NCI-H82 (cell line): ENCODE data around the gene CHST15.
"Not testable (repeated sequence)": the region's sequence is repeated elsewhere in the genome, so short reads cannot be mapped to it uniquely, and the experiment has no call there.

Experiments
- DNase-seq: peaks from one replicate; lab custom pipeline; 2025; lab: John Stamatoyannopoulos, UW

Gene CHST15

DNA sequence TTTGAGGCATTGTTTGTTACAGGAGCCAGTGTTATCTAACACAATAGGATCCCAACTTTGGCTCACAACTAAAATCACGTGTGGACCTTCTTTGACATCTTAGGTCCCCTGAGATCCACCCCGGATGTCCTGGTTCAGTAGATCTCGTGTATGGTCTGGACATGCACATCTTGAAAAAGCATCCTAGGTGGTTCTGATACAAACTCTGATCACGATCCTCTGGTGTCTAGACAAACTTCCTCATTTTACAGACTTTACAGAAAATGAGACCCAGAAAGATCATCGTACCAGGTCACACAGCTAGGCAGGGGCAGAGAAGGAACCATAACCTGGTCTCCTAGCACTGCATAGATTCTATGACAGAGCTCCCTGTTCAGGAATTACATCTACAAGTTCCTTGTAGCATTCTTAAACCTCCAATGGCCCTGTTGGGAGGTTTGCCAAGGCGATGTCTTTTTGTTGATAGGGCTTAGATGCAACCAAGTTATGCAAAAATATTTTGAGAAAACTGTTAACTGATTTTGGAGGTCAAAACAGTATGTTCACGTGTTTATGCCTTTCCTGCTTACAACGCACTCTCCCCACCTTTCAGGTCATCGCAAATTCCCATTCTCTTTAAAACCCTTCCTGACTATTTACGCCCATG lies 30.8 kb upstream of the CHST15 start:
- DNase-seq, result no peak

DNA sequence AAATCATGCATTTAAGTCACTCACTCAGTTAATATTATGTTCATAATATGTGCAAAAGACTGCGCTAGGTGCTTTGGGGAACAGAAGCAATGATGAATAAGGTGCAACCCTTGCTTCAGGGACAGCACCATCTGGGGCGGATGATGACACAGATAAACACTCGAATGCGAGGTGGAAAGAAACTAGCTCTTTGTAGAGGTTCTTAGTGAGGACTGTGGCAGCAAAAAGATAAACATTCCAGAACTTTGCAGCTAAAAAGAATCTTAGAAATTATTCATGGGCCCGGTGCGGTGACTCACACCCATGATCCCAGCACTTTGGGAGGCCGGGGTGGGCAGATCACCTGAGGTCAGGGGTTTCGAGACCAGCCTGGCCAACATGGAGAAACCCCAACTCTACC lies 29.8 kb upstream of the CHST15 start:
- DNase-seq, result no peak

GRCh38 chr10:124122211-124122610 lies 28.8 kb upstream of the CHST15 start:
- no peak for DNase-seq

GRCh38 chr10:124120410-124121061 lies 27.1 kb upstream of the CHST15 start:
- no peak for DNase-seq

GRCh38 chr10:124119946-124120345 lies 26.5 kb upstream of the CHST15 start:
- DNase-seq, result no peak

- DNase-seq, result no peak
Observed at GRCh38 chr10:124119216-124119615, 25.8 kb upstream of the CHST15 start.

DNA sequence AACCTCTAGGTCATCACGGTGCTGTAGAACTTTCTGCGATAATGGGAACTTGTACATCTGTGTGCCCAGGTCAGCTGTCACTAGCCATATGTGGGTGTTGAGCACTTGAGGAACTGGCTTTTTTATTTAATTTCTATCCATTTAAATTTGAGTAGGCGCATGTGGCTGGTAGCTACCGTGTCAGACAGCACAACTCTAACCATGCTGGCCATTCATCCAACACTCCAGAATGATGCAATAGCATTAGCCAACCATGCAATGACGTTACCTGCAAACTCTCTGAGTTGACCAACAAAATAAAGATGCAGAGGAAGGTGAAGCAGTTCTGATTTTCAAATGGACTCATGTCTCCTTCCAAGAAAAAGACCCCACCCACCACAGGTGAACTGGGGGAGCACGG lies 24.4 kb upstream of the CHST15 start:
- no peak for DNase-seq

GRCh38 chr10:124117511-124117785 lies 24.1 kb upstream of the CHST15 start:
- DNase-seq, result no peak

DNA sequence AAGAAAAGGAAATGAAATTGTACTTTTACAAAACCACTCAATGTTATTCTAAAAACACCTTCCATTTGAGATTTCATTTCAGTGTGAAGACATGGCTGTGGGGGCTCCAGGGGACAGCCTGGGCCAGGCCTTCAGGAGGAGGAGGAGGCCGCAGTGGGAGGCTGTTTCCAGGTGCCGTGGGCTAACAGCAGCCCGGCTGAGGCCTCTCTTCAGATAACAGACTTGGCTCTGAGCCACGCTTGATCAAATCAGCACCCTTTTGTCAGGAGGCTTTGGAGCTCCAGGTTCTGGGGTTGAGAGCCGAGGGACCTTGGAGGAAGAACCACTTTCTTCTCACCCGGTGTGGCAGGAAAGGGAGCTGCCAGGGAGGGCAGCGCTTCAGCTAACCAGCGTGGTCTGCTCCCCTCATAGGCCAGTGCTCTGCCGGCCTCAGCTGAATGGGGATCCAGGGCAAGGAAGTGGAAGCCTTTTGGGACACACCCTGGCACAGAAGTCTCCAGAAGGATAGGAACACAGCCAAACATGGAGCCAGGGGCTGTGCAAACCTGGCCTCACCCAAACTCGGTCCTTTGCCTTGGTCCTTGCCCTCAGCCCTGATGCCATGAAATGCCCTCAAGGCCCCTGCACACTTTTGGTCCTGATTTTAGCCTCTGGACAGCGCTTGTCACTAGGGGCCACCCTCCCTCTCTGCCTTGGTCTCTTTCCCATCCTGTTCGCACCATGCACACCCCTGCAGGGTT lies 23.5 kb upstream of the CHST15 start:
- DNase-seq, result no peak

- DNase-seq, result no peak
Observed at GRCh38 chr10:124114696-124115095, 21.3 kb upstream of the CHST15 start.

- DNase-seq, result no peak
Observed at GRCh38 chr10:124112891-124113580, 19.6 kb upstream of the CHST15 start.

GRCh38 chr10:124110882-124111281 lies 17.5 kb upstream of the CHST15 start:
- no peak for DNase-seq

GRCh38 chr10:124109261-124109660 lies 15.9 kb upstream of the CHST15 start:
- no peak for DNase-seq

DNA sequence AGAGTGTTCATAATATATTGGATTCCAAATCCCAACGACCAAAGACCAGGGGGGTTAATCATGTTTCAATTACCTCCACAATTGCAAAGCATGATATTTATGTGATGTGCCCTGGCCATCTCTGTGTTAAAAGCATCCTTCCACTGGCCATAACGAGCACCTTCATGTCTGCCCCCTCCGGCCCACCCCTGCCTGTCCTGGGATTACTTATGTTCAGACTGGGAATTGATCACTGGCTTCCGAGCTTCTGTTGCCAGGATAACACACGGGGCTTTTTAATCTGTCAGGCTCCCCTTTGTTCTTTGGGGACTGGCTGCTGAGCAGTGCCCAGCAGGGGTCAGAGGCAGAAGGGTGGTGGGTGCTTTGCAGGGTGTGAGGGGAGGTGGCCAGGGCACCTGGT lies 13.7 kb upstream of the CHST15 start:
- DNase-seq, result no peak

- no peak for DNase-seq
Observed at GRCh38 chr10:124106241-124106879, 13.0 kb upstream of the CHST15 start.

DNA sequence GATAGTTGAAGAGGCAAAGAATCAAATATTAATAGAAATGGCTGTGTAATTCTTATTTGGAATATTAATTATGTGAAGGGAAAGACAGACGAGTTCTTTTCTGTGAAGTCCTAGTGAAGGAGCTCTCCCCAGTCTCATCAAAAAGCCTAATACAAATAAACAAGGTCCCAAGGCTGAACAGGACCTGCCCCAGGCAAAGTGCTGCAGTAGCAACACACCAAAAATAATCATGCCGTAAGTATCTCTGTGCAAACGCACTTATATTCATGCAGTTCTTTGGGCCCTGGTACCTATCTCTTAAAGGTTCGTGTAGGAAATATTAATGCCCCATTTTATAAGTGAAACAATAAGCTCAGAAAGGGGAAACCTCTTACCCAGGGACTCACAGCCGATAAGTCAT lies 12.2 kb upstream of the CHST15 start:
- DNase-seq, result no peak

- no peak for DNase-seq
Observed at GRCh38 chr10:124105045-124105444, 11.6 kb upstream of the CHST15 start.

- DNase-seq, result no peak
Observed at GRCh38 chr10:124104011-124104627, 10.7 kb upstream of the CHST15 start.

- no peak for DNase-seq
Observed at GRCh38 chr10:124101351-124101750, 8.0 kb upstream of the CHST15 start.

DNA sequence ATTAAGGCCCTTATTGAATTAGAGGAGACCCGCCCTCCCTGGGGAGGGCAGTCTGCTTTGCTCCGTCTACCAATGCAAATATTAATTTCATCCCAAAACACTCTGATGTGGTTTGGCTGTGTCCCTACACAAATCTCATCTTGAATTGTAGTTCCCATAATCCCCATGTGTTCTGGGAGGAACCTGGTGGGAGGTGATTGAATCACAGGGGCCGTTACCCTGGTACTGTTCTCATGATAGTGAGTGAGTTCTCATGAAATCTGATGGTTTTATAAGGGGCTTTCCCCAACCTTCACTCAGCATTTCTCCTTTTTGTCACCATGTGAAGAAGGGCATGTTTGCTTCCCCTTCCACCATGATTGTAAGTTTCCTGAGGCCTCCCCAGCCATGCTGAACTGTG lies 7.3 kb upstream of the CHST15 start:
- DNase-seq, result not testable (repeated sequence)

- no peak for DNase-seq
Observed at GRCh38 chr10:124100124-124100523, 6.7 kb upstream of the CHST15 start.

DNA sequence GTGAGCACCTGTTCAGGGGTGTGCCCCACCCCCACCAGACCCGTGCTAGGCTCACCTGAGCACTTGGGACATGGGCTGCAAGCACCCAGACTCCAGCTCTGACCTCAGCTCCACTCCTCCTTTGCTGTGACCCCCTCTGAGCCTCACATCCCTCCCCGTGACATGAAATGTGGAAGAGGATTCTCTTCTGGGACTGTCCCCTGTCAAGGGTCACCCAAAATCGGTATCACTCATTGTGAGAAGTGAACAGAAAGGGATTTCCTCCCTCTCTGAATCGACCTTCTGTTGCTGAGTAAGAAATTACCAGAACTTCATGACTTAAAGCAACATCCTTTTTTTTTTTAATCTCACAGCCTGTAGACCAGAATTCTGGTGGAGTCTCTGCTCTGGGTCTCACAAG lies 6.2 kb upstream of the CHST15 start:
- DNase-seq, result no peak
